ENCODE measurements around the gene OR6C3. TPM values are rescaled to one million over a fixed set of nuclear protein-coding genes. Genes with fewer than 3 reads are reported as not detected.

Gene OR6C3
- total RNA-seq (not detected in 2 replicates), polyA plus RNA-seq (not detected in 2 replicates)

GRCh38 chr12:55330446-55330845, at the start of gene OR6C3:
Gene OR6C3, plus strand, starts transcription at chr12:55330746. Its CDS starts 955 bp downstream, at chr12:55331701.
- H2AFZ ChIP-seq, result no peak within 1 kb of the TSS
- no peaks in the 10 kb centered on the region for H3K27me3 ChIP-seq
- no peak within 1 kb of the TSS for H3K4me3 ChIP-seq
- no peak within 1 kb of the TSS for H3K27ac ChIP-seq
- no peaks in the 10 kb centered on the region for H3K4me1 ChIP-seq (ENCODE audit: insufficient read depth)
- no peaks in the 10 kb centered on the region for H4K20me1 ChIP-seq (ENCODE audit: insufficient read depth, poor library complexity, severe bottlenecking)
- no peaks in the 10 kb centered on the region for H3K9me3 ChIP-seq (ENCODE audit: low read depth)
- TF ChIP-seq EZH2 (IDR thresholded peaks at IDR 0.05; ENCODE audit: borderline replicate concordance), result no peak
- no peak for TF ChIP-seq CTCF (IDR thresholded peaks at IDR 0.05; ENCODE audit: poor library complexity)
- TF ChIP-seq EZH2phosphoT487 (IDR thresholded peaks at IDR 0.05; ENCODE audit: low read depth, severe bottlenecking, unreplicated experiment), result no peak
- DNase-seq (ENCODE audit: low spot score), result no peak
- WGBS (ENCODE audit: low lambda C conversion rate, missing lambda C conversion rate), result 85% methylated on average over 1 of the region's 1 CpG
- H3K79me2 ChIP-seq, result no peaks in the 10 kb centered on the region
- H3K9me2 ChIP-seq (replicated peaks; ENCODE audit: insufficient read depth), result no peaks in the 10 kb centered on the region
- H3K4me2 ChIP-seq, result no peak within 1 kb of the TSS
- no peaks in the 10 kb centered on the region for H3K36me3 ChIP-seq (replicated peaks; ENCODE audit: insufficient read depth, low read depth)

GRCh38 chr12:55280991-55281390, 49.6 kb upstream of the OR6C3 start:
- Histone ChIP-seq H3K27me3 (no peaks in the 10 kb centered on the region), H3K79me2 (no peaks in the 10 kb centered on the region), H3K4me2 (no peak overlapping the region), H2AFZ (no peak overlapping the region), H3K9me2 (replicated peaks; ENCODE audit: insufficient read depth) (no peaks in the 10 kb centered on the region), H4K20me1 (ENCODE audit: insufficient read depth, poor library complexity, severe bottlenecking) (no peaks in the 10 kb centered on the region), H3K4me1 (ENCODE audit: insufficient read depth) (no peaks in the 10 kb centered on the region), H3K9me3 (ENCODE audit: low read depth) (no peaks in the 10 kb centered on the region), H3K27ac (no peak overlapping the region), H3K4me3 (no peak overlapping the region), H3K36me3 (replicated peaks; ENCODE audit: insufficient read depth, low read depth) (no peaks in the 10 kb centered on the region)
- DNase-seq (ENCODE audit: low spot score), result no peak
- TF ChIP-seq EZH2 (IDR thresholded peaks at IDR 0.05; ENCODE audit: borderline replicate concordance) (no peak), CTCF (IDR thresholded peaks at IDR 0.05; ENCODE audit: poor library complexity) (no peak), EZH2phosphoT487 (IDR thresholded peaks at IDR 0.05; ENCODE audit: low read depth, severe bottlenecking, unreplicated experiment) (no peak)
- 73% methylated on average over 2 of the region's 2 CpGs for WGBS (ENCODE audit: low lambda C conversion rate, missing lambda C conversion rate)

DNA sequence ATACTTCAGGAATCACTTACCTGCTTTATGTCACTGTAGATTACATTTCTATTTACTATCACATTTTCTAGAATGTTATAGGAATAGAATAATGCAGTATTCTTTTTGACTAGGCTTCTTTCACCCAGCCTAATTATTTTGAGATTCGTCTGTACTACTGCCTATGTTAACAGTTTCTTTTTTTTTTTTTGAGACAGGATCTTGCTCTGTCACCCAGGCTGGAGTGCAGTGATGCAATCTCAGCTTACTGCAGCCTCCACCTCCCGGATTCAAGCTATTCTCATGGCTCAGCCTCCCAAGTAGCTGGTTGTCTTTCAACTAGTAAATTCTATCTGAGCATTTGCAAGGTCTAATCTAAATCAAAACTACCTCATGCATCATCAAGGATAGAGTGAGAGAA, 40.5 kb upstream of the OR6C3 start:
- Histone ChIP-seq H3K4me3 (no peak overlapping the region), H3K27me3 (no peaks in the 10 kb centered on the region), H3K9me2 (replicated peaks; ENCODE audit: insufficient read depth) (no peaks in the 10 kb centered on the region), H3K9me3 (ENCODE audit: low read depth) (no peaks in the 10 kb centered on the region), H4K20me1 (ENCODE audit: insufficient read depth, poor library complexity, severe bottlenecking) (no peaks in the 10 kb centered on the region), H3K4me1 (ENCODE audit: insufficient read depth) (no peaks in the 10 kb centered on the region), H3K36me3 (replicated peaks; ENCODE audit: insufficient read depth, low read depth) (no peaks in the 10 kb centered on the region), H3K27ac (no peak overlapping the region), H3K4me2 (no peak overlapping the region), H3K79me2 (no peaks in the 10 kb centered on the region), H2AFZ (no peak overlapping the region)
- no peak for TF ChIP-seq CTCF (IDR thresholded peaks at IDR 0.05; ENCODE audit: poor library complexity)
- TF ChIP-seq EZH2phosphoT487 (IDR thresholded peaks at IDR 0.05; ENCODE audit: low read depth, severe bottlenecking, unreplicated experiment), result no peak
- no peak for TF ChIP-seq EZH2 (IDR thresholded peaks at IDR 0.05; ENCODE audit: borderline replicate concordance)
- 57% methylated on average over 2 of the region's 2 CpGs for WGBS (ENCODE audit: low lambda C conversion rate, missing lambda C conversion rate)
- DNase-seq (ENCODE audit: low spot score), result no peak

- Histone ChIP-seq H3K27me3 (no peaks in the 10 kb centered on the region), H3K4me3 (no peak within 1 kb of the TSS), H3K36me3 (replicated peaks; ENCODE audit: insufficient read depth, low read depth) (no peaks in the 10 kb centered on the region), H3K9me2 (replicated peaks; ENCODE audit: insufficient read depth) (no peaks in the 10 kb centered on the region), H3K27ac (no peak within 1 kb of the TSS), H2AFZ (no peak within 1 kb of the TSS), H3K79me2 (no peaks in the 10 kb centered on the region), H3K9me3 (ENCODE audit: low read depth) (no peaks in the 10 kb centered on the region), H4K20me1 (ENCODE audit: insufficient read depth, poor library complexity, severe bottlenecking) (no peaks in the 10 kb centered on the region), H3K4me2 (no peak within 1 kb of the TSS), H3K4me1 (ENCODE audit: insufficient read depth) (no peaks in the 10 kb centered on the region)
- DNase-seq (ENCODE audit: low spot score), result no peak
- TF ChIP-seq EZH2 (IDR thresholded peaks at IDR 0.05; ENCODE audit: borderline replicate concordance) (no peak), EZH2phosphoT487 (IDR thresholded peaks at IDR 0.05; ENCODE audit: low read depth, severe bottlenecking, unreplicated experiment) (no peak), CTCF (IDR thresholded peaks at IDR 0.05; ENCODE audit: poor library complexity) (no peak)
- 81% methylated on average over 2 of the region's 2 CpGs for WGBS (ENCODE audit: low lambda C conversion rate, missing lambda C conversion rate)
These were observed 34.1 kb upstream of the OR6C3 start, which contains the start of gene OR6C6 for GRCh38 chr12:55296469-55296868. Gene OR6C6, minus strand, starts transcription at chr12:55296569. Its CDS starts 1,337 bp downstream, at chr12:55295232.
